Stimulated activated CD8-positive, alpha-beta memory T cell treated with anti-CD3 and anti-CD28 coated beads, Interleukin-4, amount 100 ng/mL, for 4 hours (primary cell): ENCODE measurements around the gene GABBR2.

ENCODE experiments used
- DNase-seq, 2 donors: peaks; one replicate each; pipeline ENCODE4 v3.0.0-alpha.2; 2020; ENCODE audit warnings: low read depth in 2 of 2, low spot score in 1 of 2

Gene GABBR2

DNA sequence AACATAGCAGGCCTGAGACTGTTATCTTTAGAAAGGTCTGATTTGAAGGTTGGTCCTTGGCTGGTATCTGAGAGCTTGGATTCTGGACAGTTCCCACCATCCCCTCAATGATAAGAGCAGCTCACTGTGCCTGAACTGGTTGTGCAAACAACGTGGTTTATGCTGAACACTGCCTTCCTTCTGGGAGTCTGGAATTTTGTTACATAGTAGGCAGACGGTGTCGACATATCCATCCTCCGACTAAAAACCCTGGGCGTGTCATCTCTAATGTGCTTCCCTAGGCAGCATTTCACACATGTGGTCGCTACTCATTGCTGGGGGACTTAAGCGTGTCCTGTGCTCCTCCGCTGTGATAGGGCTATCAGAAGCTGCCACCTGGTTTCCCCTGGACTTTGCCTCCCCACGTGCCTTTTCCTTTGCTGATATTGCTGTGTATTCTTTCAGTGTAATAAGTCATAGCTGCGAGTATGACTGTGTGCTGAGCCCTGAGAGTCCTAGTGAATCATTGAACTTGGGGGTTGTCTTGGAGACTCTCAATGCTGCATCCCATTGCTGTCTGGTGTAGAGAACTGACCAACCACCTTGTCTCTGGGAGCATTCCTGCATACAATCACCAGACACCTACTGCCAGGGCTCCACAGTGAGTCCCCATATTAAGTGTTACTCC is 334.2 kb downstream of the GABBR2 start:
- no peak for DNase-seq

GRCh38 chr9:98373609-98374008 is 335.1 kb downstream of the GABBR2 start:
- no peak for DNase-seq

- no peak for DNase-seq
Observed at GRCh38 chr9:98372077-98372836, 336.5 kb downstream of the GABBR2 start.

DNA sequence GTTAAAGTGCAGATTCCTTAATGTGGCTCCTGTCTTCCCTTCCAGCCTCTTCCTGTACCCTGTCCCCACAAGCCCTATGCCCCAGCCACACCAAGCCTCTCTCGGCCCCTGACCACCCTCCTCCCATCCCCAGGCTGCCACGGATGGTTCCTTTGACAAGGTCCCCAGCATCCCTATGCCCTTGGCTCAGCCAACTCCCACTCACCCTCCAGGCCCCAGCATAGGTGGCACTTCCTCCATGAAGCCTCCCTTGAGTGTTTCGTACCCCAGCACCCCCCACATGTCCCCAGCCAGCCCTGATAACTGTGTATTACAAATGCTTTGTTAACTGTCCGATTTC is 337.8 kb downstream of the GABBR2 start:
- no peak for DNase-seq

GRCh38 chr9:98370300-98370975 is 338.3 kb downstream of the GABBR2 start:
- DNase-seq = no peak

DNA sequence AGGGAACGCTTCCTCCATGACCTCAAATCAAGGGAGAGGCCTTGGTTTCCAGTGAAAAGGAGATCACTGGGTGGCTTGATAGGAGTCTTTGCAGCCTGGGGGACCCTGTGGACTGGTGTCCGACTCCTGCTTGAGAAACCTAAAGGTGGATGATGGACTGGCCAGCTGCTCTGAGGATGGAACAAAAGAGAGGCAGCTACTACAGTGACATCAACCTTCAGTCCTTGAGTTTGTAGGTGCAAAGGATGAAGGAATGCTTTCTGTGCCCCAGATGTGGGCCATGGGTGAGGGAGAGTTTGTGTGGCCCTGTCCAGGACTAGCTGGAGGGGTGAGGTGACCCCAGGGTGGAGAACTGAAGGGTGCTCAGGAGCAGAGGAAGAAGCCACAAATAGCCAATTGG is 338.8 kb downstream of the GABBR2 start:
- DNase-seq = no peak

DNA sequence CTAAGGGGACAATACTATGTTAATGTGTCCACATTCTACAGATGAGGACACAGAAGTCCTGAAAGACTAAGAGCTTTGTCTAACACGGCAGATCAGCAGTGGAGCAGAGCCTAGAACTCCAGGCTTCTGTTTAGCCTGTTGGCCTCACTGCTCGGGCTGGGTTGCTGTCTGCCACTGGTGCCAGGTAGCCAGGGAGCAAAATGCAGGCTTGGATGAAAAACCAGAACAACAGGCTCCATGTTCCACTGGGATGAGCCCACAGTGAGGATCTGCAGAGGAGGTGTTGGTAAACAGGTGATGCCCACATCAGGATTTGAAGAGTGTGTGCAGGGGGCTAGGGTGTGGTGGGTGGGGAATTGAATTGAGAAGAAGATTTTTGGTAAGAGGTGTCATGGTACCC is 339.3 kb downstream of the GABBR2 start:
- DNase-seq = no peak

DNA sequence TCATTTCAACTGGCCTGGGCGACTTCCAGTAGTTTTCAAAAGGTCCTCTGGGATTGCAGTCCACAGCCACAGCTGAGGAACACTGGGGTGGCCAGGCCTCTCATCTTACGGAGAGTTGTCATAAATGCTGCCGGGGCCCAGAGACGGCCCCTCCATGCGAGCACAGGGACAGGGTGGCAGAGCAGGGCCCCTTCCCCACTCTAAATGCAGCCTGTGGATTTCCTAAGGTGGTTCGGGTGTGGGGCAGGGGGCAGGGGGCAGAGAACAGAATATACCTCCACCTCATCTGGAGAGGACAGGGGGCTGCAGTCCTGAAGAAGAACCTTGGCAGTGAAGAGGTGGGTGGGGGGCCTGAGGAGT is 339.7 kb downstream of the GABBR2 start:
- DNase-seq = no peak

DNA sequence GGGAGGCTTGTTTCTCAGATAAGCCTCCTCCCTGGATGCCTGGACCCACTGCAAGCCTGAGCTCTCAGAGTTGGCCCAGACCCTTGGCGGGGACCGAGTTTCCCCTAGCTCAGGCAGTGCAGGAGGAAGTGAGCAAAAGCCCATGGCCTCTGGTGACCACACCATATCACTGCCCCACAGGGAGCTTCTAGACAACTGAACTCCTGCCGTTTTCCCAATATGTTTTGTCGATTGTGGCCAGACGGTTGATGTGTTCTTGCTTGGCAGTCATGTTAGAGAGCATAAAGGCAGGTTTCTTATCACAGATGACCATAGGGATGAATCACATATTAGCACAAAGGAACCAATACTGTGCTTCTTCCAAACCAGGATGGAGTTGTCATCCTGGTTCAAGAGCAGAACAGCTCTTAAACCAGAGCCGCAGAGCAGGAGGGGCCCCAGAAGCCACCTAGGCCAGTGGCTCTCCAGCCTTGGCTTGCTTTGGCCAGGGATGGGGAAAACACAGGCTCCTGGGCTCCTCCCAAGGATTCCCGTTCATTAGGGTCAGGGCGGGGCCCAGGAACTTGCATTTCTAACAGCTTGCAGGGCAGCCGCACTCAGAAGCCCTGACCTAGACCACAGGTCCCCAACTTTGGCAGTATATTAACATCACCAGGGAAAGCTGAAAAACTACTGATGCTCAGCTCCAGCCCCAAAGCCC is 340.2 kb downstream of the GABBR2 start:
- no peak for DNase-seq

DNA sequence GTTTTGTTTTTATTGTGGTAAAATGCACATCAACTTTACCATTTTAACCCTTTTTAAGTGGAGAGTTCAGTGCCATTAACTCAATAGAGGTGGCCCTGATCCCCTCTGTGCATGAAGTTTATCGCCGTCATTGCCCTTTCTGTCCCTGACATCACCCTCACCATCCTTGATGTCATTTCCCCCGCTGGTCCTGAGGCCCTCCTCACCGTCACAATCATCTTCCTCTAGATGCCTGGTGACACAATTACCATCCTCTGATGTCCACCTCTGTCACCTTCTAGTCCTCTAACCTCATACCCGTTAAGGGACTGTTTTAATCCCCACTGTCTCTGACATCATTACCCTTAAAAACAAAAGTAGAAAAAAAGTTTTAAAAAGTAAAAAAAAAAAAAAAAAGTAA is 340.8 kb downstream of the GABBR2 start:
- DNase-seq = no peak

GRCh38 chr9:98367371-98367900 is 341.3 kb downstream of the GABBR2 start:
- no peak for DNase-seq

- no peak for DNase-seq
Observed at GRCh38 chr9:98365781-98366180, 343.0 kb downstream of the GABBR2 start.

GRCh38 chr9:98365227-98365669 is 343.5 kb downstream of the GABBR2 start:
- DNase-seq = no peak

- DNase-seq = no peak
Observed at GRCh38 chr9:98364086-98364485, 344.6 kb downstream of the GABBR2 start.

GRCh38 chr9:98363644-98364043 is 345.1 kb downstream of the GABBR2 start:
- no peak for DNase-seq

GRCh38 chr9:98362624-98363252 is 346.0 kb downstream of the GABBR2 start:
- DNase-seq = no peak

GRCh38 chr9:98361645-98362044 is 347.1 kb downstream of the GABBR2 start:
- no peak for DNase-seq

- DNase-seq = no peak
Observed at GRCh38 chr9:98360176-98360708, 348.5 kb downstream of the GABBR2 start.

DNA sequence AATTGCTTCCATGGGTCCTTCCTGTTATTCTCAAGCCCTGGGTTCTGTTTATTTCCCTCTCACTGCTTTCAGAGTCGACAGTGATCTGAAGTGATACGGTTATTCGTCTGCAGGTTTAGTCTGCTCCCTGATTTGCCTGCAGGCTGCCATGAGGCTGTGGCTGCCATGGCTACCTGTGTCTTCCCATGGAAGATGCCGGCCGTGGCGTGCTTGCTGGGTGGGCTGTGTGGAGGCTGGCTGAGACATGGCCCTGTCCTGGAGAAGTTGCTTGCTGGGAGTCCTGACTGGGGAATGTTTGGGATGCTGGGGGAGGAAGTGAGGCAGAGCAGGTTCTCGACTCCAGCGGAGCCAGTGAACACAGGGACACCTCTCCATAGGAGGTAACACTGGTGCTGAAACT is 349.2 kb downstream of the GABBR2 start:
- no peak for DNase-seq

- DNase-seq = no peak
Observed at GRCh38 chr9:98357921-98358535, 350.7 kb downstream of the GABBR2 start.
